OCI-LY1 (cell line): Measurements from ENCODE around the gene FKBP14.

Experiments used
- H2AFZ ChIP-seq: fragments of 200-600 bp; sonication (generic), shearing (Covaris generic); 2 replicates; pipeline ENCODE4 v1.6.0; 2014; ENCODE audit warnings: antibody characterized with exemption, mild to moderate bottlenecking, low read length
- H3F3A ChIP-seq: fragments of 200-600 bp; sonication (generic), shearing (Covaris generic); 2 replicates; pipeline ENCODE4 v1.6.0; 2014; ENCODE audit warnings: mild to moderate bottlenecking, antibody characterized with exemption, low read length, moderate library complexity; ENCODE audit not compliant: insufficient read depth
- H3K27ac ChIP-seq: fragments of 200-600 bp; sonication (generic); 2 replicates; pipeline ENCODE4 v1.5.1; 2014; ENCODE audit warnings: low read length, mixed run types, mild to moderate bottlenecking, low read depth; ENCODE audit not compliant: poor library complexity, severe bottlenecking
- H3K27me3 ChIP-seq: fragments of 200-600 bp; sonication (generic); 2 replicates; pipeline ENCODE4 v1.6.0; 2014; ENCODE audit warnings: antibody characterized with exemption, mild to moderate bottlenecking, low read length, moderate library complexity; ENCODE audit not compliant: insufficient read depth
- H3K36me3 ChIP-seq: fragments of 200-600 bp; sonication (generic); 2 replicates; pipeline ENCODE4 v1.6.1; 2014; ENCODE audit warnings: mild to moderate bottlenecking, antibody characterized with exemption, low read length, moderate library complexity, mixed read lengths; ENCODE audit not compliant: insufficient read depth
- H3K4me1 ChIP-seq: fragments of 200-600 bp; sonication (generic); 2 replicates; pipeline ENCODE4 v1.5.1; 2014; ENCODE audit warnings: mild to moderate bottlenecking, low read length, moderate library complexity; ENCODE audit not compliant: insufficient read depth, severe bottlenecking
- H3K4me2 ChIP-seq: fragments of 200-600 bp; sonication (generic), shearing (Covaris generic); 2 replicates; pipeline ENCODE4 v1.6.1; 2014; ENCODE audit warnings: low read length
- H3K4me3 ChIP-seq: fragments of 200-600 bp; sonication (generic); 2 replicates; pipeline ENCODE4 v1.5.1; 2014; ENCODE audit warnings: low read length, low read depth, mild to moderate bottlenecking, mixed read lengths; ENCODE audit not compliant: poor library complexity, severe bottlenecking
- H3K79me2 ChIP-seq: fragments of 200-600 bp; shearing (Covaris generic); 2 replicates; pipeline ENCODE4 v1.6.1; 2016; ENCODE audit warnings: mixed run types, low read length, mixed read lengths; ENCODE audit not compliant: insufficient read depth
- H3K9ac ChIP-seq: fragments of 200-600 bp; sonication (generic), shearing (Covaris generic); 2 replicates; pipeline ENCODE4 v1.6.1; 2014; ENCODE audit warnings: mild to moderate bottlenecking, low read length, mixed read lengths
- H3K9me2 ChIP-seq: fragments of 200-600 bp; sonication (generic), shearing (Covaris generic); 2 replicates; pipeline ENCODE4 v1.6.1; 2014; ENCODE audit warnings: low read depth, mild to moderate bottlenecking, low read length, mixed read lengths
- H3K9me3 ChIP-seq: fragments of 200-600 bp; shearing (Covaris generic); 2 replicates; pipeline ENCODE4 v1.6.1; 2014; ENCODE audit warnings: low read length, mixed read lengths
- H4K20me1 ChIP-seq: fragments of 200-600 bp; sonication (generic), shearing (Covaris generic); 2 replicates; pipeline ENCODE4 v1.6.0; 2016; ENCODE audit warnings: mild to moderate bottlenecking, low read length; ENCODE audit not compliant: insufficient read depth
- CTCF ChIP-seq: fragments of 200-600 bp; sonication (generic), shearing (Covaris generic); IDR thresholded peaks from 2 replicates; pipeline ENCODE4 v1.5.1; 2017; ENCODE audit warnings: mild to moderate bottlenecking, antibody characterized with exemption, low read length, moderate library complexity, mixed read lengths
- EZH2 ChIP-seq: fragments of 200-600 bp; sonication (generic), shearing (Covaris generic); IDR thresholded peaks from 2 replicates; pipeline ENCODE4 v1.8.0; 2017; ENCODE audit warnings: borderline replicate concordance, mixed run types, mild to moderate bottlenecking, antibody characterized with exemption, low read length, moderate library complexity, mixed read lengths

Gene FKBP14

GRCh38 chr7:29969738-29970137 lies 56.8 kb downstream of the FKBP14 start:
- Histone ChIP-seq H3K79me2 (peaks cover 29% of the 10 kb centered on the region), H3K4me2 (no peak overlapping the region), H3K4me1 (peaks cover 17% of the 10 kb centered on the region)

GRCh38 chr7:29968683-29969395 lies 57.7 kb downstream of the FKBP14 start:
- H3K79me2 ChIP-seq = peaks cover 22% of the 10 kb centered on the region
- H4K20me1 ChIP-seq = no peaks in the 10 kb centered on the region
- H2AFZ ChIP-seq = no peak overlapping the region
- H3F3A ChIP-seq = no peaks in the 10 kb centered on the region
- no peaks in the 10 kb centered on the region for H3K27me3 ChIP-seq
- no peak overlapping the region for H3K4me2 ChIP-seq
- H3K9me2 ChIP-seq = no peaks in the 10 kb centered on the region
- peaks cover 33% of the 10 kb centered on the region for H3K36me3 ChIP-seq
- no peaks in the 10 kb centered on the region for H3K9me3 ChIP-seq
- no peak for TF ChIP-seq CTCF
- no peak for TF ChIP-seq EZH2
- no peak overlapping the region for H3K27ac ChIP-seq
- peaks cover 8% of the 10 kb centered on the region for H3K4me1 ChIP-seq
- H3K4me3 ChIP-seq = no peak overlapping the region
- H3K9ac ChIP-seq = no peak overlapping the region

More at GRCh38 chr7:29969738-29970137, 56.8 kb downstream of the FKBP14 start:
- H3K9me3 ChIP-seq = no peaks in the 10 kb centered on the region
- no peaks in the 10 kb centered on the region for H3F3A ChIP-seq
- peaks cover 33% of the 10 kb centered on the region for H3K36me3 ChIP-seq
- no peak overlapping the region for H3K4me3 ChIP-seq
- H3K9ac ChIP-seq = no peak overlapping the region
- H3K27me3 ChIP-seq = no peaks in the 10 kb centered on the region
- H4K20me1 ChIP-seq = no peaks in the 10 kb centered on the region
- no peak overlapping the region for H3K27ac ChIP-seq
- no peak overlapping the region for H2AFZ ChIP-seq
- no peaks in the 10 kb centered on the region for H3K9me2 ChIP-seq
- TF ChIP-seq CTCF = no peak

- Histone ChIP-seq H3K27ac (no peak overlapping the region), H2AFZ (no peak overlapping the region), H3K9me2 (no peaks in the 10 kb centered on the region), H3K4me3 (no peak overlapping the region), H3K4me2 (no peak overlapping the region), H3F3A (no peaks in the 10 kb centered on the region), H3K4me1 (no peaks in the 10 kb centered on the region), H3K36me3 (peaks cover 46% of the 10 kb centered on the region), H4K20me1 (no peaks in the 10 kb centered on the region), H3K27me3 (no peaks in the 10 kb centered on the region), H3K79me2 (no peaks in the 10 kb centered on the region), H3K9me3 (no peaks in the 10 kb centered on the region), H3K9ac (no peak overlapping the region)
- TF ChIP-seq EZH2 (no peak), CTCF (no peak)
These were observed 61.5 kb downstream of the FKBP14 start for GRCh38 chr7:29965030-29965429.
